Activated CD4-positive, alpha-beta T cell treated with anti-CD3 and anti-CD28 coated beads, Interleukin-2, amount 10 ng/mL, durations not matched to agents 24 days and 14 days (primary cell): ENCODE results near the gene NCF2. TPM values are rescaled to one million over a fixed set of nuclear protein-coding genes. Genes with fewer than 3 reads are reported as not detected.
A peak's percentile ranks its signal among the peaks of the same experiment; 100 is the strongest.

Experiments used
- DNase-seq: peaks from one replicate; pipeline ENCODE4 v3.0.0; 2022
- H3K27ac Mint-ChIP-seq: one replicate; pipeline ENCODE4 v1.8.0; 2022; ENCODE audit warnings: mild to moderate bottlenecking, mixed read lengths
- H3K27me3 Mint-ChIP-seq: one replicate; pipeline ENCODE4 v1.8.0; 2022; ENCODE audit warnings: mixed read lengths
- H3K36me3 Mint-ChIP-seq: one replicate; pipeline ENCODE4 v1.8.0; 2022; ENCODE audit warnings: low read depth, mild to moderate bottlenecking, mixed read lengths
- H3K4me1 Mint-ChIP-seq: one replicate; pipeline ENCODE4 v1.8.0; 2021; ENCODE audit warnings: mixed read lengths
- H3K4me3 Mint-ChIP-seq: one replicate; pipeline ENCODE4 v1.8.0; 2022; ENCODE audit warnings: mild to moderate bottlenecking, moderate library complexity, mixed read lengths
- H3K9me3 Mint-ChIP-seq: one replicate; pipeline ENCODE4 v1.8.0; 2021; ENCODE audit warnings: mixed read lengths
- intact Hi-C: fragments of 100-400 bp; cut with micrococcal nuclease; formaldehyde crosslinking; loops from one replicate; pipeline ENCODE4 v1.15.1; 2023
- total RNA-seq: library from RNA; stranded (reverse); gene quantifications from 2 replicates; pipeline ENCODE4 v1.2.3, GENCODE V29; 2022

The NCF2 gene
- total RNA-seq, 1 donor from 2014 or later: 5.3 TPM

DNA sequence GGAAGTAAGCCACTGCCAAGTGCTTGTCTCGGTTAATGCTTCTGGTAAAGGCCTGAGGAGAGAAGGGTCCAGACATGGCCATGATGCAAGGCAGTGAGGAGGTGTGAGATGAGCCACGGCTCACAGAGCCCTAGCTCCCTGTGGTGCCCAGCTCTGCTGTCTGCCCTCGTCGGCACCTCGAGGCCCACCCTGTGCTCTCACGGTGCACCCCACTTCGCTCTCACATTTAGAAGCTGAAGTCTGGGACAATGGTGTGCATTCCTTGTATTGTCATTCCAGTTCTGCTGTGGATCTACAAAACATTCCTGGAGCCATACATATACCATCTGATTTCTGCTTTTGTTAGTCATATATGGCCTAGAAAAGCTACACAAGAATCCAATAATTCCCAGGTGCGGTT lies 3.3 kb downstream of the NCF2 start:
- Mint-ChIP-seq H3K9me3 (no peaks in the 10 kb centered on the region), H3K27ac (no peak overlapping the region), H3K27me3 (no peaks in the 10 kb centered on the region), H3K36me3 (peaks cover 9% of the 10 kb centered on the region), H3K4me1 (peaks cover 44% of the 10 kb centered on the region), H3K4me3 (no peak overlapping the region)
- intact Hi-C loops: no loop called here
- no peak for DNase-seq

DNA sequence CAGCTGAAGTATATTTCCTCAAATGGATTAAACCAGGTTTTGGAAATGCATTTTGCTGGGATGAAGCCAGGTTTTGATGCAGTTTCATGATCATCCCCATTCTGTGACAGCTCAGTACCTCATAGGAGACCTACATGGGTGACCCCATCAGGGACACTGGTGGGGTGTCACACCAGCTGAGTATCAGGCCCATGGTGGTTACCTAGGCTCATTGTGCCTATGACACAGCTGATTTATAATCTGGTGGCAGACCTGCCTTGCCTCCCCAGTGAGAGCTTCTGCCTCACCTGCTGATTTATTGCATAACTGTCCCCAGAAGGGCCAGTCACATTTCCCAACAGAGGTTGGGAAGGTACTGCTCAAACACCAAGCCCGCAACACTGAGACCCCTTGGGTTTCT lies 3.8 kb downstream of the NCF2 start:
- intact Hi-C loops: no loop called here
- Mint-ChIP-seq H3K36me3 (peaks cover 9% of the 10 kb centered on the region), H3K27me3 (no peaks in the 10 kb centered on the region), H3K27ac (no peak overlapping the region), H3K9me3 (no peaks in the 10 kb centered on the region), H3K4me3 (no peak overlapping the region), H3K4me1 (peaks cover 44% of the 10 kb centered on the region)
- no peak for DNase-seq

DNA sequence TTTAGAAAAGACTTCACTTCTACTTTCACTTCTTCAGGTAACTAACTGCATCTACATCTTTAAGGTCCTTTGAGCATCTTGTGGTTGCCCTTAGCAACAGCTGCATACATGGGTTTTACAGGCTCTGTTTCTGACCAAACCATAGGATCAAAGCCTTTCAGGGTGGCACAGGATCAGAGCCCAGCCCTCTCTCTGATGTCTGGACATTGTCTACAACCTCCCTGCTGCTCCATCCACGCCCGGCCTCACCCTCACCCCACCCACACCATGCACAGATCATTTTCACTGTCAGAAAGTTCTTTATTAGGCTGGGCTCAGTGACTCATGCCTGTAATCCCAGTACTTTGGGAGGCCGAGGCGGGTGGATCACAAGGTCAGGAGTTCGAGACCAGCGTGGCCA lies 5.2 kb downstream of the NCF2 start:
- Mint-ChIP-seq H3K36me3 (peaks cover 9% of the 10 kb centered on the region), H3K27me3 (no peaks in the 10 kb centered on the region), H3K4me3 (no peak overlapping the region), H3K4me1 (peaks cover 39% of the 10 kb centered on the region), H3K9me3 (no peaks in the 10 kb centered on the region), H3K27ac (peak overlapping the region; percentile 21)
- DNase-seq: peak; percentile 80
- intact Hi-C loops: no loop called here

DNA sequence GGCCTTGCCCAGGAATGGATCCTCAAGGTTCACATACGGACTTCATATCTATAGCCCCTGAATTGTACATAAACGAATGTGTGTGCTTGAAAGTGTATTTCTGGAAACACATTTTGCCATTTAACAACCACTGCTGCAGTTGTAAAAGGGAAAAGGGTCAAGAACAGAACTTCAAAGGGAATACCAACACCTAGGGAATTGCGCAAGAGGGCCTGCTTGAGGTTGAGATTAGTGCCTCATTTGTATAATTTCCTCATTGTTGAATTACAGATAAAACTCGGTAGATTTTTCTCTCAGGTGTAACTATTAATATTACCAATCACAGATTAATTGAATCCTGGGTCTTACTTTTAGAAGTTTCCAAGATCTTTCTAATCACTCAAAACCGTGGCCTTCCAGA lies 6.1 kb downstream of the NCF2 start:
- H3K27me3 Mint-ChIP-seq: no peaks in the 10 kb centered on the region
- no peaks in the 10 kb centered on the region for H3K9me3 Mint-ChIP-seq
- intact Hi-C loops: no loop called here

GRCh38 chr1:183583466-183583865 lies 6.8 kb downstream of the NCF2 start:
- Mint-ChIP-seq H3K27me3 (no peaks in the 10 kb centered on the region), H3K4me3 (no peak overlapping the region), H3K27ac (no peak overlapping the region), H3K9me3 (no peaks in the 10 kb centered on the region), H3K4me1 (peaks cover 29% of the 10 kb centered on the region), H3K36me3 (peaks cover 9% of the 10 kb centered on the region)
- no peak for DNase-seq
- intact Hi-C loops: no loop called here

More for the DNA sequence above, 6.1 kb downstream of the NCF2 start:
- H3K4me3 Mint-ChIP-seq: no peak overlapping the region
- H3K27ac Mint-ChIP-seq: no peak overlapping the region
- H3K4me1 Mint-ChIP-seq: peaks cover 35% of the 10 kb centered on the region
- no peak for DNase-seq
- peaks cover 9% of the 10 kb centered on the region for H3K36me3 Mint-ChIP-seq

- peaks cover 30% of the 10 kb centered on the region for H3K4me1 Mint-ChIP-seq
- intact Hi-C loops: no loop called here
- H3K27me3 Mint-ChIP-seq: no peaks in the 10 kb centered on the region
- no peak overlapping the region for H3K27ac Mint-ChIP-seq
- H3K36me3 Mint-ChIP-seq: peaks cover 9% of the 10 kb centered on the region
- no peak overlapping the region for H3K4me3 Mint-ChIP-seq
- no peaks in the 10 kb centered on the region for H3K9me3 Mint-ChIP-seq
- no peak for DNase-seq
These were observed 8.1 kb downstream of the NCF2 start for GRCh38 chr1:183582021-183582713.

- Mint-ChIP-seq H3K27me3 (no peaks in the 10 kb centered on the region), H3K36me3 (peaks cover 16% of the 10 kb centered on the region), H3K27ac (peak overlapping the region; percentile 84), H3K9me3 (no peaks in the 10 kb centered on the region), H3K4me1 (peaks cover 28% of the 10 kb centered on the region), H3K4me3 (peak overlapping the region; percentile 61)
- DNase-seq: peak; percentile 77
- intact Hi-C loops: loop anchor here (1.0 kb wide), 1 partner anchor 10 kb away; the partner anchor contains the start of gene NCF2
These were observed 10.0 kb downstream of the NCF2 start for GRCh38 chr1:183580281-183580682.

- Mint-ChIP-seq H3K4me1 (peaks cover 22% of the 10 kb centered on the region), H3K9me3 (no peaks in the 10 kb centered on the region), H3K4me3 (no peak overlapping the region), H3K27ac (no peak overlapping the region), H3K27me3 (no peaks in the 10 kb centered on the region), H3K36me3 (peaks cover 15% of the 10 kb centered on the region)
- intact Hi-C loops: no loop called here
- DNase-seq: no peak
These were observed 11.4 kb downstream of the NCF2 start for GRCh38 chr1:183578856-183579255.

DNA sequence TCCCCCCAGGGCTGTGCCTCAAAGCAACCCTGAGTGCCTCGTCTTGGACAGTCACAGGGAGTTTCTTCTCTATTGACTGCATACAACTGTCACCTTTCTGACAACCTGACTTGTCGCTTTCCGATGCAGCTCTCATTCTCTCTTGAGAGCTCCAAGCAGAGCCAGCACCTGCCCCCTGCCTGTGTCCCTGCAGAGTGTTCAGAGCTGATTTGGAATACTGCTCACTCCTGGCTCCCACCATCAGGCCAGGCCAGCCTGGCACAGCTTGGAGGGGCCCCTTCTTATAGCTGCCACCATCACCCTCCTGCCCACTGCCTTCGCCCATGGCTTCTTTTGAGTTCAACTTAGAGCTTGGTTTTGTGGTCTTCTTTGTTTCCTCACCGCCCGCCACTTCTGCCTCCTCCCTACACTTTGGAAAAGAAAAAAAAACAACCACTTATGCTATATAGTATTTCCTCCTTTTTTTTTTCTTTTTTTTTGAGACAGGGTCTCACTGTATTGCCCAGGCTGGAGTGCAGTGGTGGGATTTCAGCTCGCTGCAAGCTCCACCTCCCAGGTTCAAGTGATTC lies 12.3 kb downstream of the NCF2 start:
- H3K9me3 Mint-ChIP-seq: no peaks in the 10 kb centered on the region
- H3K4me1 Mint-ChIP-seq: peaks cover 22% of the 10 kb centered on the region
- intact Hi-C loops: no loop called here
- H3K27me3 Mint-ChIP-seq: no peaks in the 10 kb centered on the region
- peaks cover 13% of the 10 kb centered on the region for H3K36me3 Mint-ChIP-seq
- H3K27ac Mint-ChIP-seq: no peak overlapping the region
- H3K4me3 Mint-ChIP-seq: no peak overlapping the region
- DNase-seq: no peak

DNA sequence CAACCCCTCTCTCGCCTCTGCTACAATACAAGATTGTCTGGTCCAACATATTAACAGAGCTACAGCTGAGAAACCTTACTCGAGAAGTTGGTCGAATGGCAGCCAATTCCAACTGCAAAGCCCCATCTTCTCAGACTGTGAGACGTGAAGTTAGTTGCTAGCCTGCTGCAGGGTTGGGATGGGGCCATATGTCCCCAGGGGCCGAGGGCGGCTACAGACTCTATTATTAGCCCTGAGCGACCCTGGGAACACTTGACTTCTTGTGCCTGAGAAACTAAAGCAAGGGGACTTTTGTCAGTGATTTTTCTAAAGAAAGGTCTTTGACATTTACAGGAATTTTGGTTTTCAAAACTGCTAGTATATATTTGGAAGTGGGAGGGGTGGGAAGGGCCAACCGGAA lies 13.7 kb downstream of the NCF2 start:
- H3K4me3 Mint-ChIP-seq: no peak overlapping the region
- intact Hi-C loops: no loop called here
- peaks cover 15% of the 10 kb centered on the region for H3K4me1 Mint-ChIP-seq
- no peak for DNase-seq
- no peaks in the 10 kb centered on the region for H3K9me3 Mint-ChIP-seq
- H3K27me3 Mint-ChIP-seq: no peaks in the 10 kb centered on the region
- H3K36me3 Mint-ChIP-seq: peaks cover 20% of the 10 kb centered on the region
- H3K27ac Mint-ChIP-seq: no peak overlapping the region

- peaks cover 22% of the 10 kb centered on the region for H3K36me3 Mint-ChIP-seq
- intact Hi-C loops: no loop called here
- DNase-seq: no peak
- no peak overlapping the region for H3K27ac Mint-ChIP-seq
- no peaks in the 10 kb centered on the region for H3K27me3 Mint-ChIP-seq
- H3K4me3 Mint-ChIP-seq: no peak overlapping the region
- peaks cover 15% of the 10 kb centered on the region for H3K4me1 Mint-ChIP-seq
- H3K9me3 Mint-ChIP-seq: no peaks in the 10 kb centered on the region
These were observed 14.7 kb downstream of the NCF2 start for GRCh38 chr1:183575606-183576005.

DNA sequence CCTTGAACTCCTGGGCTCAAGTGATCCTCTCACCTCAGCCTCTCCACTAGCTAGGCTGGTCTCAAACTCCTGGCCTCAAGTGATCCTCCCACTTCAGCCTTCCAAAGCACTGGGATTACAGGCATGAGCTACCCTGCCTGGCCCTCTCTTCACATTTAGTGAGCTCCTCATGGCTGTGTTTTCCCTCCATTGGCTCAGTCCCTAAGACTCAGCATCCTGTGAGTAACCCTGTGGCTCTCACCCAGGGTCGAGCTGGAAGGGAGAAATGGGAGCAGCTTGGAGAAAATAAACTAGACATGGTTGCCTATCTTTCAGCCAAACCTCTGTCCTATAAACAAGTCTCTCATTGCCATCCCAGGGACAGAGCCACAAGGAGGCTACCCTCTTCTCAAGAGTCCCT lies 17.5 kb downstream of the NCF2 start:
- Mint-ChIP-seq H3K4me1 (peaks cover 14% of the 10 kb centered on the region), H3K36me3 (peaks cover 30% of the 10 kb centered on the region), H3K9me3 (no peaks in the 10 kb centered on the region), H3K27me3 (no peaks in the 10 kb centered on the region), H3K27ac (no peak overlapping the region), H3K4me3 (no peak overlapping the region)
- no peak for DNase-seq
- intact Hi-C loops: no loop called here

- intact Hi-C loops: no loop called here
- no peak overlapping the region for H3K27ac Mint-ChIP-seq
- H3K4me3 Mint-ChIP-seq: no peak overlapping the region
- H3K36me3 Mint-ChIP-seq: peaks cover 33% of the 10 kb centered on the region
- no peak for DNase-seq
- H3K4me1 Mint-ChIP-seq: peaks cover 19% of the 10 kb centered on the region
- no peaks in the 10 kb centered on the region for H3K27me3 Mint-ChIP-seq
- H3K9me3 Mint-ChIP-seq: no peaks in the 10 kb centered on the region
These were observed 18.5 kb downstream of the NCF2 start for GRCh38 chr1:183571678-183572268.

DNA sequence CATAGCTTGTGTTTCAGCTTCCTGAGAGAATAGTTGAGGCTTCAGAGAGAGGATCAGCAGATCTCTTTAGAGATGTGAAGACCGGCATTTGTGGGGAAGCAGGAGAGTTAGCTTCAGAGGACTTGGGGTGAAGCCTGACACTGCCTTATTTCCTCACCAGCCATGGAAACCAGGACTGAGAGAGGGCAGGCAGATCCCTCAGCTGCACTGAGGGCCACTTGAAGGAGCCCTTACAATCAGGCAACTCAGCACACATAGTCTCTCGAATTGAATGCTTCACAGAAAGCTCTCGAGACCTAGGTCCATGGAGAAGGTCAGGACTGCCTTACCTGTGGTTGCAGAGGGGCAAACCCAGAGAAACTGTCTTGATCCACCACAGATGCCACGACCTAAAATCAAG lies 19.8 kb downstream of the NCF2 start:
- Mint-ChIP-seq H3K9me3 (no peaks in the 10 kb centered on the region), H3K36me3 (peaks cover 26% of the 10 kb centered on the region), H3K27me3 (no peaks in the 10 kb centered on the region), H3K4me1 (peaks cover 19% of the 10 kb centered on the region), H3K27ac (peak overlapping the region; percentile 9), H3K4me3 (no peak overlapping the region)
- no peak for DNase-seq
- intact Hi-C loops: no loop called here
